ENCODE measurements around the gene MSH5.
"Not testable (repeated sequence)": the region's sequence is repeated elsewhere in the genome, so short reads cannot be mapped to it uniquely, and the experiment has no call there.

MSH5 gene

GRCh38 chr6:31806470-31807272, 66.9 kb downstream of the MSH5 start, which contains the start of gene LSM2:
LSM2 (minus strand) TSS chr6:31806966; CDS start chr6:31806757, 209 bp downstream.
- DNase-seq: peak; percentile 98

- not testable (repeated sequence) for DNase-seq
Observed at GRCh38 chr6:31808599-31808998, 68.8 kb downstream of the MSH5 start.

GRCh38 chr6:31811645-31812044, 71.8 kb downstream of the MSH5 start:
- no peak for DNase-seq

Measured in inflammatory macrophage (primary cell).